Epithelial cell of proximal tubule (primary cell): ENCODE data around the gene ATP11C. TPM values are rescaled to one million over a fixed set of nuclear protein-coding genes. Genes with fewer than 3 reads are reported as not detected.

Experiments used
- DNase-seq: peaks from one replicate; pipeline ENCODE4 v3.0.0-alpha.2; 2011; ENCODE audit warnings: low read depth
- H3K4me3 ChIP-seq: 2 replicates; pipeline ENCODE4 v1.5.1; 2011; ENCODE audit warnings: low read depth, mild to moderate bottlenecking, low read length
- CTCF ChIP-seq: conservative IDR thresholded peaks from 2 replicates; pipeline ENCODE4 v1.5.1; 2012; ENCODE audit warnings: low read depth, mild to moderate bottlenecking, low read length
- total RNA-seq: library from RNA; depleted of rRNA; stranded (reverse); fragments of >200 nt; gene quantifications from 2 replicates; pipeline ENCODE4 v1.2.3, GENCODE V29; 2015

ATP11C gene
- total RNA-seq, 1 donor from 2014 or later = 19.4 TPM

DNA sequence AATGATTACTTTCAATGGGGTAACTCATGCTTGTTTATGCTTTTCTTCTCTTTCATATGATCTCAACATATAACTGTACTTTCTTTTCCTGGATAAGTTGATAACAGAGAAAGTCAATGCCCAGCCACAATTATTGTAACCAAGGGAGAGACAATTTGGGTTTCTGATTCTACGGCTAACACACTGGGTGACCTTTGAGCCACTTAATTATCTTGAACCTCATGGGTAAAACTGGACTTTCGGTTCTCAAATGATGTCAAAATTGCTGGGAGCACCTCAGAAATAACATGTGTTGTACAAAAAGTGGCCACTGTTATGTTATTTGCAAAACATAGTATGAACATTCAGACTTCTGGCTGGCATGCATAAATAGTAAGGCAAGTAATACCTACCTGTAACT lies 145.3 kb downstream of the ATP11C start:
- no peak for DNase-seq
- TF ChIP-seq CTCF = no peak
- H3K4me3 ChIP-seq = no peak overlapping the region

- TF ChIP-seq CTCF = no peak
- no peak overlapping the region for H3K4me3 ChIP-seq
- no peak for DNase-seq
These were observed 148.0 kb downstream of the ATP11C start for GRCh38 chrX:139784807-139785206.

GRCh38 chrX:139783959-139784358 lies 148.9 kb downstream of the ATP11C start:
- TF ChIP-seq CTCF = no peak
- no peak overlapping the region for H3K4me3 ChIP-seq
- no peak for DNase-seq

- H3K4me3 ChIP-seq = no peak overlapping the region
- TF ChIP-seq CTCF = no peak
- DNase-seq = no peak
These were observed 149.8 kb downstream of the ATP11C start for GRCh38 chrX:139783030-139783429.

DNA sequence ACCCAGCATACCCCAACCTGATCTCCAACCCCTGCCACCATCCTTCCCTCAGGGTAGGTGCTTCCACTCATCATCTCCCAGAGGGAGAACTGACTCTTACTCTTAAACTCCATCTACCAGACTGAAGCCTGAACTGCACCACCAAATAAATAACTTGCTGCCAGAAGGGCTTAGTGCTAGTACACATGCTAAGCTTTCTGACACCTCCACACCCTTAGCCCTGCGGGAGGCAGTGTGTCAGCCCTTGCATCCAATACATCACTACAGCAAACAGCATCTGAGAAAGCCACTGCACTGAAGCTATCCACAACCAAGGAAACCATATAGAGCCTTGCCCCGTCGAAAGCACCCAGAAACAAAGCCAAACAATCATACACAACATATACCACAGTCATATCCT lies 156.3 kb downstream of the ATP11C start:
- no peak for DNase-seq
- H3K4me3 ChIP-seq = no peak overlapping the region
- no peak for TF ChIP-seq CTCF

GRCh38 chrX:139770366-139770765 lies 162.5 kb downstream of the ATP11C start:
- no peak for TF ChIP-seq CTCF
- H3K4me3 ChIP-seq = no peak overlapping the region
- DNase-seq = no peak

- no peak for DNase-seq
- TF ChIP-seq CTCF = no peak
- no peak overlapping the region for H3K4me3 ChIP-seq
These were observed 166.3 kb downstream of the ATP11C start for GRCh38 chrX:139766545-139766983.
